Fibroblast of skin of right quadriceps (primary cell): ENCODE data around the gene DNAJC17.

Source experiments
- DNase-seq: peaks from one replicate; pipeline ENCODE4 v3.0.0-alpha.2; 2013

DNAJC17 gene

GRCh38 chr15:40829115-40829514 is 21.8 kb upstream of the DNAJC17 start:
- DNase-seq: no peak

- no peak for DNase-seq
Measured at GRCh38 chr15:40828447-40829036, 21.3 kb upstream of the DNAJC17 start, which contains the start of gene PPP1R14D. PPP1R14D (minus strand) TSS chr15:40828708; CDS start chr15:40828641, 67 bp downstream.

GRCh38 chr15:40826423-40827075 is 19.3 kb upstream of the DNAJC17 start:
- no peak for DNase-seq

- no peak for DNase-seq
Measured at GRCh38 chr15:40825661-40826422, 18.6 kb upstream of the DNAJC17 start.

- DNase-seq: no peak
Measured at GRCh38 chr15:40823572-40824343, 16.5 kb upstream of the DNAJC17 start.

- no peak for DNase-seq
Measured at GRCh38 chr15:40821195-40821594, 13.9 kb upstream of the DNAJC17 start.

- no peak for DNase-seq
Measured at GRCh38 chr15:40819048-40819447, 11.8 kb upstream of the DNAJC17 start.

GRCh38 chr15:40815042-40815698 is 7.9 kb upstream of the DNAJC17 start:
- DNase-seq: no peak

- DNase-seq: no peak
Measured at GRCh38 chr15:40812721-40813425, 5.6 kb upstream of the DNAJC17 start.

GRCh38 chr15:40808861-40809450 is 1.7 kb upstream of the DNAJC17 start:
- no peak for DNase-seq

- DNase-seq: no peak
Measured at GRCh38 chr15:40807888-40808461, 702 bp upstream of the DNAJC17 start.

- DNase-seq: no peak
Measured at GRCh38 chr15:40806672-40807027, 623 bp downstream of the DNAJC17 start.

- DNase-seq: no peak
Measured at GRCh38 chr15:40803688-40804087, 3.6 kb downstream of the DNAJC17 start.

- no peak for DNase-seq
Measured at GRCh38 chr15:40803076-40803475, 4.2 kb downstream of the DNAJC17 start.

GRCh38 chr15:40799523-40799922 is 7.8 kb downstream of the DNAJC17 start:
- DNase-seq: no peak

GRCh38 chr15:40796512-40796911 is 10.8 kb downstream of the DNAJC17 start:
- DNase-seq: no peak

GRCh38 chr15:40796041-40796440 is 11.2 kb downstream of the DNAJC17 start:
- no peak for DNase-seq

GRCh38 chr15:40793216-40793989 is 13.9 kb downstream of the DNAJC17 start:
- DNase-seq: peak; percentile 92

- DNase-seq: no peak
Measured at GRCh38 chr15:40792394-40792793, 14.9 kb downstream of the DNAJC17 start.

- no peak for DNase-seq
Measured at GRCh38 chr15:40790718-40791117, 16.6 kb downstream of the DNAJC17 start.

GRCh38 chr15:40789999-40790398 is 17.3 kb downstream of the DNAJC17 start:
- DNase-seq: no peak
